HCT116 (cell line): Measurements from ENCODE around the gene UNC79. TPM values are rescaled to one million over a fixed set of nuclear protein-coding genes. Genes with fewer than 3 reads are reported as not detected.

Experiments used
- ATAC-seq: fragments of 200-7000 bp; cut with Tn5 transposase; 2 replicates; pipeline ENCODE4 v1.9.1; 2020; ENCODE audit warnings: mild to moderate bottlenecking, moderate library complexity
- BruUV-seq: library from RNA; stranded (reverse); fragments of 400-500 nt; replicated peaks from 2 replicates; lab custom pipeline; 2021; lab: Mats Ljungman, UMichigan
- CTCF ChIA-PET: fragments of 300-600 bp; sonication (Branson Sonifier 250); formaldehyde crosslinking; loops from one replicate; lab custom pipeline; 2021; ENCODE audit warnings: antibody characterized with exemption; lab: Charles Lee
- POLR2A ChIA-PET: fragments of 300-600, 350-600 bp; sonication (Branson Sonifier 250); formaldehyde crosslinking; loops from one replicate; lab custom pipeline; 2021; ENCODE audit warnings: antibody characterized with exemption; lab: Charles Lee
- RAD21 ChIA-PET, 2 experiments: fragments of 300-600 bp; sonication (Branson Sonifier 250); formaldehyde crosslinking; loops; one replicate each; lab custom pipeline; 2023; ENCODE audit warnings: low total read pairs in 2 of 2; ENCODE audit not compliant: uncharacterized antibody in 2 of 2, unreplicated experiment in 2 of 2, low non-redundant PET in 1 of 2; lab: Charles Lee
- DNase-seq: peaks from one replicate; pipeline ENCODE4 v3.0.0-alpha.2; 2010; ENCODE audit warnings: low read depth, low spot score
- H2AFZ ChIP-seq: fragments of 200-600 bp; shearing (Covaris generic), sonication (generic); 2 replicates; pipeline ENCODE4 v1.6.1; 2017; ENCODE audit warnings: low read depth, mixed run types, mixed read lengths, antibody characterized with exemption, low read length; ENCODE audit not compliant: poor library complexity, severe bottlenecking
- H3K27ac ChIP-seq: 2 replicates; pipeline ENCODE4 v1.5.1; 2012; ENCODE audit warnings: low read depth, low read length
- H3K27me3 ChIP-seq: fragments of 200-600 bp; sonication (generic); 2 replicates; pipeline ENCODE4 v1.6.1; 2016; ENCODE audit warnings: mixed run types, low read length, mixed read lengths; ENCODE audit not compliant: insufficient read depth
- H3K36me3 ChIP-seq, 2 experiments: fragments of 200-500 bp in 1 of 2; fragments of 200-600 bp in 1 of 2; sonication (Bioruptor generic) in 1 of 2; sonication (generic) in 1 of 2; 2 replicates each; pipeline versions ENCODE4 v1.5.1 to v1.6.1; 2014 to 2016; ENCODE audit warnings: low read length in 2 of 2, inconsistent platforms in 1 of 2, mixed read lengths in 1 of 2, mixed run types in 1 of 2; ENCODE audit not compliant: insufficient read depth in 2 of 2, control insufficient read depth in 1 of 2
- H3K4me1 ChIP-seq, 2 experiments: fragments of 200-600 bp in 1 of 2; sonication (generic) in 1 of 2; 2 replicates each; pipeline versions ENCODE4 v1.5.1 to v1.6.1; 2012 to 2017; ENCODE audit warnings: low read length in 2 of 2, inconsistent platforms in 1 of 2, mild to moderate bottlenecking in 1 of 2, mixed read lengths in 1 of 2, mixed run types in 1 of 2, moderate library complexity in 1 of 2; ENCODE audit not compliant: insufficient read depth in 2 of 2, control insufficient read depth in 1 of 2
- H3K4me2 ChIP-seq: fragments of 200-600 bp; sonication (generic); 2 replicates; pipeline ENCODE4 v1.6.1; 2017; ENCODE audit warnings: mixed run types, low read length, mixed read lengths
- H3K4me3 ChIP-seq, 2 experiments: fragments of 200-600 bp in 1 of 2; sonication (generic) in 1 of 2; replicated peaks in 1 of 2; 2 replicates each; pipeline ENCODE4 v1.5.1; 2011 to 2016; ENCODE audit warnings: low read length in 2 of 2, control low read depth in 1 of 2, low read depth in 1 of 2, mild to moderate bottlenecking in 1 of 2, mixed read lengths in 1 of 2, mixed run types in 1 of 2
- H3K79me2 ChIP-seq: fragments of 200-600 bp; sonication (generic); 2 replicates; pipeline ENCODE4 v1.6.1; 2017; ENCODE audit warnings: mild to moderate bottlenecking, mixed run types, low read length, moderate library complexity, mixed read lengths; ENCODE audit not compliant: insufficient read depth
- H3K9ac ChIP-seq: fragments of 200-600 bp; sonication (generic); 2 replicates; pipeline ENCODE4 v1.6.1; 2016; ENCODE audit warnings: low read length, mixed read lengths
- H3K9me2 ChIP-seq: fragments of 200-600 bp; sonication (generic), shearing (Covaris generic); 2 replicates; pipeline ENCODE4 v1.6.1; 2017; ENCODE audit warnings: mixed run types, mild to moderate bottlenecking, moderate library complexity; ENCODE audit not compliant: insufficient read depth
- H3K9me3 ChIP-seq, 2 experiments: fragments of 200-500 bp in 1 of 2; fragments of 200-600 bp in 1 of 2; sonication (Bioruptor generic) in 1 of 2; sonication (generic) in 1 of 2; 2 replicates each; pipeline ENCODE4 v1.6.1; 2014 to 2017; ENCODE audit warnings: low read length in 2 of 2, mixed read lengths in 2 of 2, inconsistent platforms in 1 of 2, low read depth in 1 of 2, mild to moderate bottlenecking in 1 of 2, mixed run types in 1 of 2, moderate library complexity in 1 of 2; ENCODE audit not compliant: control insufficient read depth in 1 of 2, insufficient read depth in 1 of 2
- H4K20me1 ChIP-seq: fragments of 200-600 bp; sonication (generic), shearing (Covaris generic); 2 replicates; pipeline ENCODE4 v1.6.1; 2017; ENCODE audit warnings: mixed run types, mild to moderate bottlenecking, moderate library complexity; ENCODE audit not compliant: insufficient read depth
- POLR2A ChIP-seq: IDR thresholded peaks from 2 replicates; pipeline ENCODE4 v1.7.0; 2011; ENCODE audit warnings: borderline replicate concordance; ENCODE audit not compliant: insufficient read depth, insufficient read length; ENCODE audit errors: extremely low read depth
- RAD21 ChIP-seq: IDR thresholded peaks from 2 replicates; pipeline ENCODE4 v1.6.1; 2012; ENCODE audit warnings: low read depth, mild to moderate bottlenecking
- SRF ChIP-seq: IDR thresholded peaks from 2 replicates; pipeline ENCODE4 v1.6.1; 2012; ENCODE audit warnings: low read depth
- YY1 ChIP-seq: IDR thresholded peaks from 2 replicates; pipeline ENCODE4 v1.6.1; 2011; ENCODE audit warnings: low read length, low read depth, moderate library complexity, mild to moderate bottlenecking; ENCODE audit not compliant: insufficient replicate concordance; ENCODE audit errors: extremely low read depth
- ZBTB33 ChIP-seq: IDR thresholded peaks from 2 replicates; pipeline ENCODE4 v1.6.1; 2011; ENCODE audit warnings: mild to moderate bottlenecking, low read length, moderate library complexity; ENCODE audit not compliant: insufficient replicate concordance; ENCODE audit errors: extremely low read depth
- ZFX ChIP-seq: fragments of 450-650 bp; IDR thresholded peaks from 2 replicates; pipeline ENCODE4 v1.6.1; 2017
- ZNF274 ChIP-seq: fragments of 200-500 bp; sonication (Bioruptor generic); IDR thresholded peaks from 2 replicates; pipeline ENCODE4 v1.6.1; 2014; ENCODE audit warnings: mild to moderate bottlenecking, low read depth, low read length, inconsistent platforms
- intact Hi-C: fragments of 100-400 bp; cut with micrococcal nuclease; formaldehyde crosslinking; loops from 2 replicates; pipeline ENCODE4 v1.10.0; 2022
- total RNA-seq: library from RNA; stranded (reverse); gene quantifications from one replicate; pipeline ENCODE4 v1.2.1, GENCODE V29; 2021; ENCODE audit not compliant: unreplicated experiment

UNC79 gene
- total RNA-seq, 1 experiment from 2014 or later = 0.10 TPM

- TF ChIP-seq ZBTB33 (no peak), RAD21 (no peak), SRF (no peak)
Measured at GRCh38 chr14:93744176-93744575, 313.4 kb downstream of the UNC79 start (continued).

GRCh38 chr14:93744876-93745275 lies 314.1 kb downstream of the UNC79 start:
- CTCF ChIA-PET = no interaction called here
- H3K4me3 ChIP-seq = no peak overlapping the region
- H3K27ac ChIP-seq = no peak overlapping the region
- no peaks in the 10 kb centered on the region for H3K27me3 ChIP-seq
- H2AFZ ChIP-seq = no peak overlapping the region
- DNase-seq (no peak), ATAC-seq (no peak)
- TF ChIP-seq YY1 (no peak), SRF (no peak), POLR2A (no peak), ZFX (no peak), ZNF274 (no peak)
- H3K4me2 ChIP-seq = no peak overlapping the region
- POLR2A ChIA-PET = no interaction called here
- RAD21 ChIA-PET = no interaction called here
- BruUV-seq = no TSS peak
- H3K9me2 ChIP-seq = no peaks in the 10 kb centered on the region
- no peaks in the 10 kb centered on the region for H3K79me2 ChIP-seq
- H3K9me3 ChIP-seq = no peaks in the 10 kb centered on the region
- intact Hi-C loops = no loop called here
- no peaks in the 10 kb centered on the region for H4K20me1 ChIP-seq
- H3K9ac ChIP-seq = no peak overlapping the region
- no peaks in the 10 kb centered on the region for H3K36me3 ChIP-seq
- H3K4me1 ChIP-seq = no peaks in the 10 kb centered on the region
